Vagina (tissue), 2 donors: Measurements from ENCODE around the gene DMBX1.

Experiments
- POLR2A ChIP-seq, 2 donors: fragments of 450-650 bp; IDR thresholded peaks; one replicate each; pipeline ENCODE4 v1.6.1; 2017; ENCODE audit warnings: antibody characterized with exemption in 2 of 2, mild to moderate bottlenecking in 2 of 2, moderate library complexity in 2 of 2
- POLR2AphosphoS5 ChIP-seq, 2 donors: sonication (generic); formaldehyde crosslinking; IDR thresholded peaks; one replicate each; pipeline ENCODE4 v1.9.0; 2017; ENCODE audit warnings: antibody characterized with exemption in 2 of 2, mild to moderate bottlenecking in 2 of 2, low read depth in 1 of 2; ENCODE audit not compliant: insufficient read depth in 1 of 2

DNA sequence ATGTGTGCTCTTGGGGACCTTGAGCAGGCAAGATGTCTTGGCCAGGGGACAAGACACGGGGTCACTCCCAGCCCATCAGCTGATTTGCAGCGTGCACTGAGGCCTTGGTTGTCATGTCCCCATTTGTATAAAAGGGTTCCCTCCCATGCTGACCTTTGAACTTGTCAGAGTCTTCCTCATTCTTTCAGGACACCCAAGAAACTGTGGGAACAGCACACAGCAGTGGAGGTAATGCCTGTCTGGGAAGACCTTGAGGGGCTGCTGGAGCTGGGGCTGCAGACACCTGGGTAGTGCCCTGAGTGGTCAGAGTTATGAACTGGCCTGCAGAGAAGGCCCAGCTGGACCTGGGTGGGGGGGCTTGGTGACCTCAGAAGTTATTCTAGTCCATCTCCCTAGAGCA is 49.2 kb upstream of the DMBX1 start:
- TF ChIP-seq POLR2A (IDR thresholded peaks at IDR 0.05) (no peak), POLR2AphosphoS5 (IDR thresholded peaks at IDR 0.05; ENCODE audit: insufficient read depth in 1 of 2, low read depth in 1 of 2) (no peak)
